ENCODE results near the gene RHO.
"Not testable (repeated sequence)": the region's sequence is repeated elsewhere in the genome, so short reads cannot be mapped to it uniquely, and the experiment has no call there.

The RHO gene

DNA sequence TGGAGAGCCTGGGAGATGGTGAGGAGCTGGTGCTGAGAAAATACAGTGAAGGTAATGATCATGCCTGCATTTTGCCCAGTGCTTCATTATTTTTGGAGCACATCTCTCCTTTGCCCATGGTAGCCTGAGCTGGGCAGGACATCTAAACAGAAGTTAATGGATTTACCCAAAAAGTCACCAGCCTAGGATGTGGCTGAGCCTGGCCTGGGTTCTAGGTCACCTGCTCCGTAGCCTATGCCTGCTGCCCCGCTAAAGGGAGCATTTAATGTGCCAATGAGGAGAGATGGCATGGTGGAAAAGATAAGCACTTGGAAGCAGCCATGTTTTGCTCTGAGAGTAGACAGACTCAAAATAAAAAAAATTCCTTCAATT lies 41.8 kb upstream of the RHO start:
- TF ChIP-seq, protein P1, sequence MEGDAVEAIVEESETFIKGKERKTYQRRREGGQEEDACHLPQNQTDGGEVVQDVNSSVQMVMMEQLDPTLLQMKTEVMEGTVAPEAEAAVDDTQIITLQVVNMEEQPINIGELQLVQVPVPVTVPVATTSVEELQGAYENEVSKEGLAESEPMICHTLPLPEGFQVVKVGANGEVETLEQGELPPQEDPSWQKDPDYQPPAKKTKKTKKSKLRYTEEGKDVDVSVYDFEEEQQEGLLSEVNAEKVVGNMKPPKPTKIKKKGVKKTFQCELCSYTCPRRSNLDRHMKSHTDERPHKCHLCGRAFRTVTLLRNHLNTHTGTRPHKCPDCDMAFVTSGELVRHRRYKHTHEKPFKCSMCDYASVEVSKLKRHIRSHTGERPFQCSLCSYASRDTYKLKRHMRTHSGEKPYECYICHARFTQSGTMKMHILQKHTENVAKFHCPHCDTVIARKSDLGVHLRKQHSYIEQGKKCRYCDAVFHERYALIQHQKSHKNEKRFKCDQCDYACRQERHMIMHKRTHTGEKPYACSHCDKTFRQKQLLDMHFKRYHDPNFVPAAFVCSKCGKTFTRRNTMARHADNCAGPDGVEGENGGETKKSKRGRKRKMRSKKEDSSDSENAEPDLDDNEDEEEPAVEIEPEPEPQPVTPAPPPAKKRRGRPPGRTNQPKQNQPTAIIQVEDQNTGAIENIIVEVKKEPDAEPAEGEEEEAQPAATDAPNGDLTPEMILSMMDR (IDR thresholded peaks at IDR 0.05; ENCODE audit: insufficient read depth, low read depth, low read length, missing control alignments), result no peak
- DNase-seq (ENCODE audit: low read depth), result no peak
- no peak overlapping the region for H3K4me3 ChIP-seq (ENCODE audit: low read length)

DNA sequence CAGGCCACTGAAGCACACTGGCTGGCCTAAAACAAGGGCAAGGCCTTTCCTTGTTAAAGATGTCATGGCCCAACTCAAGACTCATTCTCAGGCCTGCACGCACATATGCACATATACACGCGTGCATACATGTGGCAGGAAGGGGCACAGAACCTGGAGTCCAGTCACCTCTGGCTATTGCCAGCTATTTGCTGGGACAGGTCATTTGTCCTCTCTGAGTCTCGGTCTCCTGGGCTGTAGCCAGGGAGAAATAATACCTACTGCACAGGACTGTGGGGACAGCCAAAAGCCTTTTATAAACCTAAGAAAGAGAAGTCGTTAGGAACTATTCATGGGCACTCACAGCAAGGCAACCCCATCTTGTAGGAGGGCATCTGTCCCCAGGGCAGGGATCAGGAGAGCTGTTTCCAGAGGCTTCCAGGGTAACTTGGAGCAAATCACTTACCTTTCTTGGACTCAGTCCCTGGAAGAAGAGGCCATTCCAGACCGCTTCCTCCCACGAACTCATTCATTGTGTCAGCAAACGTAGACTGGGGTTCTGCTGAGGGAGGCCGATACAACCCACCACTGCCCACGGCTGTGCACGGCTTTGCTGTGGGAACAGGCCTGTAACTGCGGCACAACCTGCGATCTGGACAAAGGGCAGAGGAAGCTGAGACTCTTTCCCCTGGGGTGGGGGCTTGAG lies 41.1 kb upstream of the RHO start:
- no peak for DNase-seq (ENCODE audit: low read depth)
- TF ChIP-seq, protein P1 (IDR thresholded peaks at IDR 0.05; ENCODE audit: insufficient read depth, low read depth, low read length, missing control alignments), result no peak

DNA sequence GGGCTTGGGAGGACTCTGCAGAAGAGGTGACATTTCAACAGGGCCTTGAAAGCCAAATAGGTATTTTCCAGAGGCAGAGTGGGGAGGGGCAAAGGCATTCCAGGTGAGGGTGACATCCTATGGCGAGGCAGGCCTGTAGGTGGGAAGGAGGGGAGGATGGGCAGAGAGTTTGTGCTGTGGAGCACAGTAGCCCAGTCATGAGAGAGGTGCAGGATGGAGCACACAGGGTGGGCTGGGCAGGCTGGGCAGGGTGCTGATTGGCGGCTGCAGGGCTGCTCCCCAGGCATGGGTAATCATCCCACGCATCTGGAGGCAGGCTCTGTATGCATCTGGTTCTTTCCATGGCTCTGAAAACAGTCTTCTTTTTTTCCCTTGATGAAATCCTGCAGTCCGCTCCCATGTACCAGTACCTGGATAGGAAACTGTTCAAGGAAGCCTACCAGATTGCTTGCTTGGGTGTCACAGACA lies 40.5 kb upstream of the RHO start:
- not testable (repeated sequence) for H3K4me3 ChIP-seq (ENCODE audit: low read length); DNase-seq (ENCODE audit: low read depth)

More for the DNA sequence above, 41.1 kb upstream of the RHO start:
- no peak overlapping the region for H3K4me3 ChIP-seq (ENCODE audit: low read length)

DNA sequence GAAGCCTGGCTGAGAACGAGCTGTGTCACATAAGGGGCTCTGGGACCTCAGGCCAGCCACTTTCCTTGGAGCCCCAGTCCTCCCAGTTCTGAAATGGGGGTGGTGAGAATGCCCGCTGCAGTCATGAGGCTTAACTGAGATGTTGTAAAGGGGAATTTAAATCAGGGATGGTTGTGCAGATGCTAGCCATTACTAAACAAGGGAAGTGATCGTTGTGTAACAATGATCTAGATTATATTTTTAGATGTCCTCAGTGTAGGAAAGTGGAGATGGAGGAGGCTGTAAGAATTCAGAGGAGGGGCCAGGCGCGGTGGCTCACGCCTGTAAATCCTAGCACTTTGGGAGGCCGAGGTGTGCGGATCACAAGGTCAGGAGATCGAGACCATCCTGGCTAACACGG lies 39.2 kb upstream of the RHO start:
- not testable (repeated sequence) for DNase-seq (ENCODE audit: low read depth); H3K4me3 ChIP-seq (ENCODE audit: low read length)

DNA sequence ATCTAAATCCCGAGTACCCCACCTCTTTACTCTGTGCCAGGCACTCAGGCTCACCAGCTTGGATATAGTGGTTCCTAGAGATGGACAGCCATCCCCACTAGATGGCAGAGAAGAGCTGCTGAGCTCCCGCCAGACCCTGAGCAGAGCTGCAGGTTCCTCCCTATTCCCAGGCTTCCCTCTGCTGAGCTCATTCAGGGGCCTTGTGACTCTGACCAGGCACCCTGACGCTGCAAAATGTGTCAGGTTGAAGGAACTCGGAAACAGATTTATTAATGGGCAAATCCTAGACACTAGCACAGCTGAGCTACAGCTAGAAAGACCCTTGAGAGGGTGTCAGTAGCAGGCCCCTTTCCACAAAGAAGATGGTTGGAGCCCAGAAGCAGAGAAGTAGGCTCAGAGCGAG lies 38.2 kb upstream of the RHO start:
- no peak overlapping the region for H3K4me3 ChIP-seq (ENCODE audit: low read length)
- TF ChIP-seq, protein P1 (IDR thresholded peaks at IDR 0.05; ENCODE audit: insufficient read depth, low read depth, low read length, missing control alignments), result peak; percentile 91
- peak; percentile 91 for DNase-seq (ENCODE audit: low read depth)

DNA sequence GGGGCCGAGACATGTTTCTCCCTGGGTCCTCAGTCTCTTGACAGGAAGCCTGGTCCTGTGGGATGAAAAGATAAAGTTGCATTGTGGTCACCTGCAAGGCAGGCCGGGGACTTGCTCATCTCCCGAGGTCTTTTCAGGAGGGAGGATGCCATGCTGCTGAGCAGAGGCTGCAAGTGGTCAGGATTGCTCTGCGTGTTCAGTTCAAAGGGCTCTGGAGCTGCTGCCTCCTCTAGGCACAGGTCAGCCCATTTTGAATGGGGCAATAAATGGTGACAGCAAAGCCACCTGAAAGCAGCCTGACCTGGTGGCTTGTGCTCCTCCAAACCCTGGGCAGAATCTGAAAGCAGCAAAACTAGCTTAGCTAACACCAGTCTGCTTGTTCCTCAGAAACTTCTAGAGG lies 37.4 kb upstream of the RHO start:
- not testable (repeated sequence) for H3K4me3 ChIP-seq (ENCODE audit: low read length); DNase-seq (ENCODE audit: low read depth)

DNA sequence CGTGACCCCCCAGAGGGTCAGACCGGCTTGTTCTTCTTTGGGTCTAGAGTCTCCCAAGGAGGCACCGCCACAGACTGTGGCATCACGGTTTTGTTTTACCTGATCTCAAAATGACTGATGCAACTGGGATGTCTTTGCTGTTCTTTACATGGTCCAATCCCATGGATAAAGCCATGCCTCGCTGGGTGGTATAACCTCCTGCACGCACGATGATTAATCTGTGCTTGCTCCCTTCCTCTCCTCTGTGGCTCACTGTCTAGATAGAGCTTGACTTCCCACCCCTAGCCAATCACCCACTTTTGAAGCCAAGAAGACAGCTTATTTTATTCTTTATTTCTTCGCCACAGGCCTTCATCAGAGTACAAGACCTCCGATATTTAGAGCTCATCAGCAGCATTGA lies 36.6 kb upstream of the RHO start:
- no peak overlapping the region for H3K4me3 ChIP-seq (ENCODE audit: low read length)
- TF ChIP-seq, protein P1 (IDR thresholded peaks at IDR 0.05; ENCODE audit: insufficient read depth, low read depth, low read length, missing control alignments), result no peak
- no peak for DNase-seq (ENCODE audit: low read depth)

DNA sequence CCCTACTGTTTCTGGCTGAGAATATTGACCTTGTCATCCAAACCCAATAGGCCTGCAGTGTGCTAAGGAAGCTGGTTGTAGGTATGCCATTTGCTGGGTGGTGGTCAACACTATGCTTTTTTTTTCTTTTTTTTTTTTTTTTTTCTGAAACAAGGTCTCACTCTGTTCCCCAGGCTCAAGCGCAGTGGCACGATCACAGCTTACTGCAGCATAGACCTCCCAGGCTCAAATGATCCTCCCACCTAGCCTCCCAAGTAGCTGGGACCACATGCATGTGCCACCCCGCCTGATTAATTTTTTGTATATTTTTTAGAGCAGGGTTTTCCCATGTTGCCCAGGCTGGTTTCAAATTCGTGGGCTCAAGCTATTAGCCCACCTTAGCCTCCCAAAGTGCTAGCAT lies 35.7 kb upstream of the RHO start:
- no peak for DNase-seq (ENCODE audit: low read depth)
- no peak overlapping the region for H3K4me3 ChIP-seq (ENCODE audit: low read length)
- TF ChIP-seq, protein P1 (IDR thresholded peaks at IDR 0.05; ENCODE audit: insufficient read depth, low read depth, low read length, missing control alignments), result no peak

DNA sequence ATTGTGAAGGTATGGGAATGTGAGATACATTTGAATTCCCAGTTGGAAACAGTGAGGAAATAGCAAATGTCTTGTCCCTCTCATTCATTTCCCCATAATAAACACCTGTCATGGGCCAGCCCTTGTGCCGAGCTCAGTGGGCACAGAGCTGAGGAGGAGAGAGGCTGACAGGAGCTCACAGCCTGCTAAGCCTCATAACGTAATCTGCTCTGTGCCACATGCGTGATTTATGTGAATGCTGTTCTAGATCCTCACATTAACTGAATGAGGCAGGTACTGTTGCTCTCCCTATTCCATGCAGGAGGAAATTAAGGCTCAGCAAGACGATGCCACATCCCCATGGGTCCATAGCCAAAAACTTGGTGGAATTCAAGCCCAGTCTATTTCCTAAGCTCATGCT lies 35.2 kb upstream of the RHO start:
- H3K4me3 ChIP-seq (ENCODE audit: low read length), result no peak overlapping the region
- no peak for DNase-seq (ENCODE audit: low read depth)
- TF ChIP-seq, protein P1 (IDR thresholded peaks at IDR 0.05; ENCODE audit: insufficient read depth, low read depth, low read length, missing control alignments), result no peak

DNA sequence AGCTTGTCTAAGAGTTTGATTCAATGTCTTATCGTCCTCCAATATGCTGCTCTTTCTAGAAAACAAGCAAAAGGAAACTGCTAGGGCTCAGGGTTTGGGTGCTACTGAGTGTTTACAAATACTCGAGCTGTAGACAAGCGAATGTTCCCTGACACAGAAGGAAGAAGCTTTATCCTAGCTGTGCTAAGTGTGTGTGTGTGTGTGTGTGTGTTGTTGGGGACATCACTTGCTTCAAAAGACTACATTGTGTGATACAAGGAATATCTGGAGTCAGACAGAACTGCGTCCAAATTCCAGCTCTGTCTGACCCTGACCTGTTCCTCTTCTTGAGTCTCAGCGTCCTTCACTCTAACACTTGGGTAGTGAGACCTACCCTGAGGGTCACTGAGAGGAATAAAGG lies 33.9 kb upstream of the RHO start:
- H3K4me3 ChIP-seq (ENCODE audit: low read length); DNase-seq (ENCODE audit: low read depth): not testable (repeated sequence)

DNA sequence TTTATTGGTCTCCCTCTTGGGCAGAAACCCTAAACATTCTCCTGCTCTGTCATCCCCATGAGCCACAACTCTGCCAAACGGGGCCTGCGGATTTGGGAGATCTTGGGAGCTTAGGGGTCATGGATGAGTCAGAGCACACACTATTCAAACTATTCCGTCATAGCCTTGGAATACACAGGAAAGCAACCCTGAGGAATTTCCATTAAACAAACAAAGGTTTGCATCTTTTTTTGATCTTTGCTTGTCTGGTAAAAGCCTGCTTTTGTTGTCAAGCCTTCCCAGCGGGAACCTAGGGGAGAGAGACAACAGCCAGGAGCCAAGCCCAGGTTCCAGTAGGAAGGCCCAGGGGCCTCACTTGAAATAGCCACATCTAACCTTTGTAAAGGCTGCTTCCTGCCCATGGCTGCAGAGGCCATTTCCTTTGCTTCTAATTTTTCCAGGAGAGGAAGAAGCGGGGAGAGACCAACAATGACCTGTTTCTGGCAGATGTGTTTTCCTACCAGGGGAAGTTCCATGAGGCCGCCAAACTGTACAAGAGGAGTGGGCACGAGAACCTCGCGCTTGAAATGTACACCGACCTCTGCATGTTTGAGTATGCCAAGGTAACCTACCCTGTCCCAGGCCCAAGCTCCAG lies 33.3 kb upstream of the RHO start:
- not testable (repeated sequence) for H3K4me3 ChIP-seq (ENCODE audit: low read length)
- peak; percentile 41 for DNase-seq (ENCODE audit: low read depth)

DNA sequence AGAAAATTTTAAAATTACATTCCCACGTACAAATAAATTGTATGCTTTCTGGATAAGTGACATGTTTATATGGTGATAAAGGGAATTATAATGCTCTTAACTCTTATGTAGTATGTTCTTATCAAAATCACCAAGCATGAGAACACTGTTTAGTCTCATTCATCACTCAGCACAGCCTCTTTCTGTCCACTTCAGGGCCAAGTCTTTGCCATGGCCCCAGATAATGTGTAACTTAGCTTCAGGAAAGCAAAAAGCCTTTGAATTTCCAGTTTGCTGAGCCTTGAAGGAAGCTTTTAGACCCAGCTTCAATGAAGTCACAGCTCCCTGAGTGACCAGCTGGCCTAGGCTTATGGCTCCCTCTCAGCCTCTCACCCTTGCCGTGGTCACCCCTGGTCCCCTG lies 30.6 kb upstream of the RHO start:
- not testable (repeated sequence) for H3K4me3 ChIP-seq (ENCODE audit: low read length); DNase-seq (ENCODE audit: low read depth)
